Astrocyte of the spinal cord (primary cell): Measurements from ENCODE around the gene CHN2.

Experiments
- DNase-seq: peaks from one replicate; pipeline ENCODE4 v3.0.0; 2011; ENCODE audit warnings: low read depth, low spot score
- H3K4me3 ChIP-seq: 2 replicates; pipeline ENCODE4 v1.5.1; 2011; ENCODE audit warnings: low read depth, mild to moderate bottlenecking, low read length, moderate library complexity
- CTCF ChIP-seq: IDR thresholded peaks from 2 replicates; pipeline ENCODE4 v1.5.1; 2012; ENCODE audit warnings: low read depth, mild to moderate bottlenecking, low read length, inconsistent platforms
- in situ Hi-C: cut with HindIII; loops from 2 replicates; pipeline ENCODE4 v1.10.0; 2017; ENCODE audit warnings: low sequenced_read_pairs

The CHN2 gene

GRCh38 chr7:29372351-29373090 is 177.9 kb downstream of the CHN2 start:
- in situ Hi-C loops, result no loop called here

DNA sequence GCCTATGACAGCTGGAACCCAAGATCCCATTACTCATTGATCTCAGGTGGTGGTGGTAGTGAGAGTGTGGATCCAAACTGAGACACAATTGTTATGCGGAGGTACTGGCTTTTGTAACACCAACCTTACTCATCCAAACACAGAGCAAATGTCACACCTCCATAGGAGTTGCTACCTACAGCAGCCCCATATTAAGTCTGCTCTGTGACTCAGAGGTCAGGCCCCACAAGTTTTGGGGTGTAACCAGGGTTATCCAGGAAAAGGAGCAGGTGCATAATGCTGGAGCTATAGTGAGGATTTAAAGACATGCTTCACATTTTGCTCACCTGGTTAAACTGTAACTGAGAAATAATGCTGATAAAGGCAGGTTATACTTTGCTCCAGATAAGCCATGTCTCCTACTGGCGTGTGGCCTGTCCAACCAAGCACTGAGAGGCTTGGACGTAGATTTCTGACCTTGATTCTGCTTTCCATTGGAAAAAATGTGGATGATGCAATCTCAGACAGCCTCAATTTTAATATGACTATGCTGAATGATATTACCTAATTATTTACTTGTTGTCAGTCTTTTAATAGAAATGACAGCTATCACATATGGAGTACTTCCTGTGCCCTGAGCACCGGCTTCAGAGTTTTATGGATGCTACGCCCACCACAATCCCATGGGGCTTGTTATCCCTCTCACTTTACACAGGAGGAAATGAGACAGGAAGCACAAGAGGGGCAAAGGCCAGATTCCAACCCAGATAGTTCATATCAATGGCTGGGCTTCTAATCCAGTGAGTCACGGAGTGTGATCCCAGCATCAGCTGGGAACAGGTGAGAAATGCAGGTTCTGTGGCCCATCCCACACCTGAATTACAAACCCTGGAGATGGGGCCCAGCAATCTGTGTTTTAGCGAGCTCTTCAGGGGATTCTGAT is 181.3 kb downstream of the CHN2 start:
- no peak overlapping the region for H3K4me3 ChIP-seq
- DNase-seq, result no peak
- TF ChIP-seq CTCF, result no peak
- in situ Hi-C loops, result no loop called here

More at GRCh38 chr7:29372351-29373090, 177.9 kb downstream of the CHN2 start:
- no peak overlapping the region for H3K4me3 ChIP-seq
- no peak for DNase-seq
- no peak for TF ChIP-seq CTCF

GRCh38 chr7:29377718-29378117 is 183.1 kb downstream of the CHN2 start:
- no peak overlapping the region for H3K4me3 ChIP-seq
- no peak for DNase-seq
- TF ChIP-seq CTCF, result no peak
- in situ Hi-C loops, result no loop called here

DNA sequence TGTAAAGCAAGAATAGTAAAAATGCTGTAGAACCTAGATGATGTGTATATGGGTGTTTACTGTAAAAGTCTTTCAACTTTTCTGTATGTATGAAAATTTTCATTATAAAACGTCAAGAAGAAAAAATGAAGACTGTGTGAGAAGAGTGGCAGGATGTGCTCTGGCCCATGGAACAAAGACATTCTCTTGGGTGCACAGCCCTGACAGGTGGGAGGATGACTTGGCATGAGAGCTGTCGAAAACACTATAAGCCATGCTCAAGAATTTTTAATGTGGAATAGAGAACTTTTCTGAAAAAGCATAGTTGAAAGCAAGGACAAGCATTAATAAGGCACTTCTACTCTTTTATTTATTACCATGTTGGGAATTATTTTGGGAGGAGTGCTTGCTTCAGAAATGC is 185.0 kb downstream of the CHN2 start:
- no peak for DNase-seq
- no peak overlapping the region for H3K4me3 ChIP-seq
- in situ Hi-C loops, result no loop called here
- TF ChIP-seq CTCF, result no peak

- no peak for DNase-seq
- no peak for TF ChIP-seq CTCF
- no peak overlapping the region for H3K4me3 ChIP-seq
- in situ Hi-C loops, result no loop called here
These were observed 186.9 kb downstream of the CHN2 start for GRCh38 chr7:29381206-29382094.

- H3K4me3 ChIP-seq, result no peak overlapping the region
- no peak for DNase-seq
- in situ Hi-C loops, result no loop called here
- no peak for TF ChIP-seq CTCF
These were observed 189.7 kb downstream of the CHN2 start for GRCh38 chr7:29384277-29384676.
